Smooth muscle cell (in vitro differentiated cells): ENCODE results near the gene NTM. TPM values are rescaled to one million over a fixed set of nuclear protein-coding genes. Genes with fewer than 3 reads are reported as not detected.

Source experiments
- DNase-seq: peaks from one replicate; lab custom pipeline; 2025; ENCODE audit not compliant: unreplicated experiment; lab: John Stamatoyannopoulos, UW
- H2AFZ ChIP-seq: fragments of 200-600 bp; sonication (generic); 2 replicates; pipeline ENCODE4 v1.6.0; 2016; ENCODE audit warnings: antibody characterized with exemption, low read depth, mild to moderate bottlenecking
- H3F3A ChIP-seq: fragments of 200-600 bp; sonication (generic); 2 replicates; pipeline ENCODE4 v1.6.0; 2017; ENCODE audit warnings: antibody characterized with exemption, low read depth
- H3K27ac ChIP-seq: fragments of 200-600 bp; sonication (generic); 2 replicates; pipeline ENCODE4 v1.5.1; 2016; ENCODE audit warnings: low read depth, mild to moderate bottlenecking
- H3K27me3 ChIP-seq: fragments of 200-600 bp; sonication (generic); 2 replicates; pipeline ENCODE4 v1.6.1; 2016; ENCODE audit warnings: low read depth, mild to moderate bottlenecking
- H3K36me3 ChIP-seq: fragments of 200-600 bp; sonication (generic); 2 replicates; pipeline ENCODE4 v1.5.1; 2016; ENCODE audit warnings: low read depth
- H3K4me1 ChIP-seq: fragments of 200-600 bp; sonication (generic); 2 replicates; pipeline ENCODE4 v1.5.1; 2016; ENCODE audit warnings: low read depth
- H3K4me2 ChIP-seq: fragments of 200-600 bp; sonication (generic); 2 replicates; pipeline ENCODE4 v1.6.0; 2016; ENCODE audit warnings: mild to moderate bottlenecking
- H3K4me3 ChIP-seq: fragments of 200-600 bp; sonication (generic); 2 replicates; pipeline ENCODE4 v1.5.1; 2016; ENCODE audit warnings: mild to moderate bottlenecking
- H3K79me2 ChIP-seq: fragments of 200-600 bp; sonication (generic); 2 replicates; pipeline ENCODE4 v1.6.0; 2016; ENCODE audit warnings: low read depth, mild to moderate bottlenecking
- H3K9ac ChIP-seq: fragments of 200-600 bp; sonication (generic); 2 replicates; pipeline ENCODE4 v1.6.0; 2016; ENCODE audit warnings: low read depth
- H3K9me3 ChIP-seq: fragments of 200-600 bp; sonication (generic); replicated peaks from 2 replicates; pipeline ENCODE4 v1.5.1; 2016; ENCODE audit warnings: low read depth
- H4K20me1 ChIP-seq: fragments of 200-600 bp; sonication (generic); 2 replicates; pipeline ENCODE4 v1.6.0; 2016; ENCODE audit warnings: low read depth
- WGBS: methylation state at CpG from one replicate; pipeline ENCODE4 v1.1.7; 2016; ENCODE audit warnings: low lambda C conversion rate; 5-methylcytosine and 5-hydroxymethylcytosine counted together
- polyA plus RNA-seq: library from polyadenylated mRNA; unstranded; fragments of >200 nt; fragmentation: Nextera tagmentation; extraction: Ambion mirVana; gene quantifications from 2 replicates; pipeline ENCODE4 v1.2.1, GENCODE V29; 2016
- total RNA-seq: library from RNA; depleted of rRNA; stranded (reverse); fragments of >200 nt; gene quantifications from 2 replicates; pipeline ENCODE4 v1.2.3, GENCODE V29; 2014
- TF ChIP-seq, protein P1 (sequence below): fragments of 200-600 bp; sonication (generic); IDR thresholded peaks from 2 replicates; pipeline ENCODE4 v1.5.1; 2017; ENCODE audit warnings: borderline replicate concordance, mild to moderate bottlenecking, antibody characterized with exemption; ENCODE audit not compliant: insufficient read depth, poor library complexity, severe bottlenecking

NTM gene
- total and polyA plus RNA-seq, 2 experiments from 2014 or later = 68.9 to 123 TPM

DNA sequence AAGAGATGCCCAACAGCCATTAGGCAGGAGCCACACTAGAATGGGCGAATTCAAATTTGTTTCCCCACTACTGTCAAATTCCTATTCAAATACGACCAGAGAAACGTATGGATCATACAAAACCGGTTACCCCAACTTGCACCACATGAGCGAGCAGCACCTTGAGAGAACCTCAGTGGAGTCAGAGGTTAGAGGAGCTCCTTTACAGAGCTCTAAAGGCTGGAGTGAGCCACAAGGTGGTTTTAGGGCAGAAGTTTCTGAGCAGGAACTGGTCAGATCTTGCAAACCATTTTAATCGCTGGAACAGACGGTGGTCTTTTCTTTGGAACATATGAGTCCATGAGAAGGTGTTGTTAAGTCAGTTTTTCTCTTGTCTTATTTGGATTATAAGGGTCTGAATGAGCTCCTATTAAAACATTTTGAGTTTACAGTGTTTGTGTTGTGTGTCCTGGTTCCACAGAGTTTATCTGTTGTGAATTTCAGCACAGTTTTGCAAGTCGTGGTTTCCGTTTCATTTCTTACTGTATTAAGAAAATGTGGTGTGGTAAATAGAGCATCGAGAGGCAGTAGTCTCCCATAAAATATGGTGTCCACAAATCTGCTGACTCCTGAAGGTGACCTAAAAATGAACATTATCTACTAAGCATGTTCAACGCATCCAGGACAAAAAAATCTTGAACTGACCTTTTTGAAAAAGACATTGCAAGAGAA lies 471.7 kb downstream of the NTM start:
- TF ChIP-seq, protein P1, sequence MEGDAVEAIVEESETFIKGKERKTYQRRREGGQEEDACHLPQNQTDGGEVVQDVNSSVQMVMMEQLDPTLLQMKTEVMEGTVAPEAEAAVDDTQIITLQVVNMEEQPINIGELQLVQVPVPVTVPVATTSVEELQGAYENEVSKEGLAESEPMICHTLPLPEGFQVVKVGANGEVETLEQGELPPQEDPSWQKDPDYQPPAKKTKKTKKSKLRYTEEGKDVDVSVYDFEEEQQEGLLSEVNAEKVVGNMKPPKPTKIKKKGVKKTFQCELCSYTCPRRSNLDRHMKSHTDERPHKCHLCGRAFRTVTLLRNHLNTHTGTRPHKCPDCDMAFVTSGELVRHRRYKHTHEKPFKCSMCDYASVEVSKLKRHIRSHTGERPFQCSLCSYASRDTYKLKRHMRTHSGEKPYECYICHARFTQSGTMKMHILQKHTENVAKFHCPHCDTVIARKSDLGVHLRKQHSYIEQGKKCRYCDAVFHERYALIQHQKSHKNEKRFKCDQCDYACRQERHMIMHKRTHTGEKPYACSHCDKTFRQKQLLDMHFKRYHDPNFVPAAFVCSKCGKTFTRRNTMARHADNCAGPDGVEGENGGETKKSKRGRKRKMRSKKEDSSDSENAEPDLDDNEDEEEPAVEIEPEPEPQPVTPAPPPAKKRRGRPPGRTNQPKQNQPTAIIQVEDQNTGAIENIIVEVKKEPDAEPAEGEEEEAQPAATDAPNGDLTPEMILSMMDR = no peak
- Histone ChIP-seq H3F3A (no peaks in the 10 kb centered on the region), H3K27ac (no peak overlapping the region), H4K20me1 (no peaks in the 10 kb centered on the region), H3K9me3 (no peaks in the 10 kb centered on the region), H3K9ac (no peak overlapping the region), H3K27me3 (peaks cover 3% of the 10 kb centered on the region), H3K4me2 (no peak overlapping the region), H3K4me3 (no peak overlapping the region), H3K4me1 (peaks cover 25% of the 10 kb centered on the region), H2AFZ (no peak overlapping the region), H3K36me3 (no peaks in the 10 kb centered on the region), H3K79me2 (no peaks in the 10 kb centered on the region)
- WGBS = 81% methylated on average over 11 of the region's 11 CpGs
- DNase-seq = no peak

DNA sequence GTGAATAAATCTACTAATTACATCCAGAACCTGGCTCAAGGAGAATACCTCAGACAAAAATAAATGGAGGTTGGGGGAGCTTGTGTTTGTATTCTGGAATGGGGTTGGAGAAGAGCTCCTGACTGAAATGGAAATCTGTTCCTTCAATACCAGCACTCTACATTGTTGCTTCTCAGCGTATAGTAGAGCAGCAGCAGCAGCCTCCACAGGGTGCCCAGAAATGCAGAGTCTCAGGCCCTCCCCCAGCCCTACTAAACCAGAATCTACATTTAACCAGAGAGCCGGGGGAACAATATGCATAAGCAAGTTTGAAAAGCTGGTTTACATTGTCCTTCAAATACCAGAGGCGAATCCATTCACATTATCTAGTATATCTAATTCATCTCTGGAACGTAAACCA lies 474.8 kb downstream of the NTM start:
- Histone ChIP-seq H2AFZ (no peak overlapping the region), H3K27me3 (peaks cover 3% of the 10 kb centered on the region), H3K4me1 (peaks cover 25% of the 10 kb centered on the region), H3K4me3 (no peak overlapping the region), H3F3A (no peaks in the 10 kb centered on the region), H4K20me1 (no peaks in the 10 kb centered on the region), H3K36me3 (no peaks in the 10 kb centered on the region), H3K9me3 (no peaks in the 10 kb centered on the region), H3K79me2 (no peaks in the 10 kb centered on the region), H3K9ac (no peak overlapping the region), H3K27ac (no peak overlapping the region), H3K4me2 (no peak overlapping the region)
- TF ChIP-seq, protein P1 = no peak
- no peak for DNase-seq
- 45% methylated on average over 4 of the region's 4 CpGs for WGBS

DNA sequence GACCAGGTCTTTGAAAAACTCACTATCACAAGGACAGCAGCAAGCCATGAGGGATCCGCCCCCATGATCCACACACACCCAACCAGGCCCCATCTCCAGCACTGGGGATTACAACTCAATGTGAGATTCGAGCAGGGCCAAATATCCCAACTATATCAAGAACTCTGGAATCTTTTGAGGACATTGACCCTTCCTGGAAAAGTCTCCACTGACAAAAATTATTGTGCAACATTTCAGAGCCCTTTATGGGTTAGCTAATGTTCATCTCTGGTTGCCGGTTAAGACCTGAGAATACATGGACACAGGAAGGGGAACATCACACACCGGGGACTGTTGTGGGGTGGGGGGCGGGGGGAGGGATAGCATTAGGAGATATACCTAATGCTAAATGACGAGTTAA lies 479.1 kb downstream of the NTM start:
- Histone ChIP-seq H3K4me3 (no peak overlapping the region), H3K27me3 (peaks cover 26% of the 10 kb centered on the region), H3K27ac (no peak overlapping the region), H3K9ac (no peak overlapping the region), H3F3A (no peaks in the 10 kb centered on the region), H3K36me3 (no peaks in the 10 kb centered on the region), H3K4me1 (peaks cover 26% of the 10 kb centered on the region), H3K4me2 (no peak overlapping the region), H3K9me3 (no peaks in the 10 kb centered on the region), H2AFZ (no peak overlapping the region), H4K20me1 (no peaks in the 10 kb centered on the region), H3K79me2 (no peaks in the 10 kb centered on the region)
- 92% methylated on average over 6 of the region's 6 CpGs for WGBS
- no peak for DNase-seq
- TF ChIP-seq, protein P1 = no peak

DNA sequence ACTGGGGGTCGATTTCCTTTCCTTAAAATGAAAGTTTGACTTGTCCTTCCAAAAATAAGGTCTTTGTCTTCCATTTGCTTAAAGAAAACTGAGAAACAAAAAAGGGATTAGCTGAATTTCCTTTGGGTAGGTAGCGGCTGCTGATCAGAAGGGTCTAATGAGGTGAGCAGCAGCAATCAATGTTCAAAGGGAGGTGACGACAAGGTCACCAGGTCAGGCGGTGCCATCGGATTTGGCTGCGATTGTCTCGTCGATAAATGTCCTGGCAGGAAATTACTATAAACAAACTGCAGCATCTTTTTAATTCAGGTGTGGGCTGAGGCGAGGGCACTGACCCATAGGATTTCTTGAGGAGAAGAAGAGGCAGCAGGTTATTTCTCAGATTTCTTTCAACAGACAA lies 480.1 kb downstream of the NTM start:
- Histone ChIP-seq H3K9ac (no peak overlapping the region), H3K79me2 (no peaks in the 10 kb centered on the region), H4K20me1 (no peaks in the 10 kb centered on the region), H3K4me2 (no peak overlapping the region), H3K36me3 (no peaks in the 10 kb centered on the region), H3K27ac (no peak overlapping the region), H3F3A (no peaks in the 10 kb centered on the region), H3K4me1 (peaks cover 18% of the 10 kb centered on the region), H3K27me3 (peaks cover 26% of the 10 kb centered on the region), H3K9me3 (no peaks in the 10 kb centered on the region), H2AFZ (no peak overlapping the region), H3K4me3 (no peak overlapping the region)
- TF ChIP-seq, protein P1 = no peak
- WGBS = 91% methylated on average over 9 of the region's 9 CpGs
- no peak for DNase-seq
